Esophagus (tissue), 2 donors: ENCODE measurements around the gene CTDSP1. TPM values are rescaled to one million over a fixed set of nuclear protein-coding genes. Genes with fewer than 3 reads are reported as not detected.

Experiments
- H3K27ac ChIP-seq, 2 donors: one replicate each; pipeline ENCODE4 v1.5.1; 2013; ENCODE audit warnings: low read depth in 2 of 2, mild to moderate bottlenecking in 2 of 2, inconsistent platforms in 1 of 2, low read length in 1 of 2, moderate library complexity in 1 of 2
- H3K27me3 ChIP-seq, 2 donors: one replicate each; pipeline ENCODE4 v1.6.1; 2013; ENCODE audit warnings: low read length in 2 of 2, control low read depth in 1 of 2, mild to moderate bottlenecking in 1 of 2; ENCODE audit not compliant: insufficient read depth in 2 of 2, control insufficient read depth in 1 of 2
- H3K36me3 ChIP-seq, 2 donors: one replicate each; pipeline ENCODE4 v1.6.1; 2013; ENCODE audit warnings: low read length in 1 of 2; ENCODE audit not compliant: control insufficient read depth in 2 of 2, insufficient read depth in 2 of 2
- H3K4me1 ChIP-seq, 2 donors: one replicate each; pipeline ENCODE4 v1.6.1; 2013; ENCODE audit warnings: low read length in 1 of 2; ENCODE audit not compliant: control insufficient read depth in 2 of 2, insufficient read depth in 2 of 2
- H3K4me3 ChIP-seq, 2 donors: one replicate each; pipeline ENCODE4 v1.5.1; 2013; ENCODE audit warnings: low read length in 2 of 2, mild to moderate bottlenecking in 2 of 2, low read depth in 1 of 2, moderate library complexity in 1 of 2
- H3K9me3 ChIP-seq, 2 donors: one replicate each; pipeline ENCODE4 v1.6.1; 2013; ENCODE audit warnings: mild to moderate bottlenecking in 2 of 2, low read depth in 1 of 2, low read length in 1 of 2, moderate library complexity in 1 of 2; ENCODE audit not compliant: control insufficient read depth in 2 of 2, insufficient read depth in 1 of 2
- WGBS, 2 donors: extraction: QIAGEN DNeasy Blood & Tissue Kit; methylation state at CpG; one replicate each; pipeline ENCODE4 v1.1.7; 2013; 5-methylcytosine and 5-hydroxymethylcytosine counted together
- polyA plus RNA-seq, 2 donors: library from polyadenylated mRNA; stranded (reverse); fragments of 200-250 nt; gene quantifications; one replicate each; pipeline ENCODE4 v1.2.3, GENCODE V29; 2013
- donor health status: healthy with polysubstance abuse.
- donor health status: Bipolar disorder and iron deficiency.

CTDSP1 gene
- polyA plus RNA-seq, 2 donors: 59.1 to 76.9 TPM

DNA sequence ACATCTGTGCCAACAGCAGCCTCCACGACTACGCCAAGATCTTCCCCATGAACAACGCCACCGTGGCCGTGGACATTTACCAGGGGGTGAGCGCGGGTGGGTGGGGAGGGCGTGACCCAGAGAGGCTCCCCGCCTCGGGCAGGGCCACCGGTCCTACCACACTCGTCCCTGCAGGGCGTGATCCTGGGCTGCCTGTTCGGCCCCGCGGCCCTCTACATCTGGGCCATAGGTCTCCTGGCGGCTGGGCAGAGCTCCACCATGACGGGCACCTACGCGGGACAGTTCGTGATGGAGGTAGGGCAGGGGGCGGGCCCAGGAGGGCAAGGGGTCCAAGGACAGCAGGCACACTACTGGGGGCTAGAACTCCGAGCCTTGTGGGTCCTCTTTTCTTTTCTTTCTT is 8.5 kb upstream of the CTDSP1 start:
- peaks cover 0 to 10% of the 10 kb centered on the region in 2 donors for H3K4me1 ChIP-seq
- H3K36me3 ChIP-seq: no peaks in the 10 kb centered on the region
- no peaks in the 10 kb centered on the region for H3K27me3 ChIP-seq
- no peak overlapping the region for H3K4me3 ChIP-seq
- no peaks in the 10 kb centered on the region for H3K9me3 ChIP-seq
- WGBS, 2 donors: 90 to 92% methylated on average over 23 of the region's 23 CpGs
- no peak overlapping the region for H3K27ac ChIP-seq

DNA sequence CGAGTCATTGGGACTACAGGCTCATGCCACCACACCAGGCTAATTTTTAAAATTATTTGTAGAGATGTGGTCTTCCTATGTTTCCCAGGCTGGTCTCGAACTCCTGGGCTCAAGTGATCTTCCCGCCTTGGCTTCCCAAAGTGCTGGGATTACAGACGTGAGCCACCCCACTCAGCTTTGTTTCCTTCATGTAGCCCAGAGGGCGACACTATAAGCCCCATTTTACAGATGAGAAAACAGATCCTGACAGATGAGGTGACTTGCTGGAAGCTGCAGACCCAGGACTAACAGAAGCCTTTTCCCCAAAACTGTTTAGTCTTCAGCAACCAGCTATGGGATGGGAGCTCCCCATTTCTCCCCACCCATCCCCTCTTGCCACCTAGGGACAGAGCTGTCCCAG is 7.2 kb upstream of the CTDSP1 start:
- Histone ChIP-seq H3K27me3 (no peaks in the 10 kb centered on the region), H3K4me1 (peaks cover 0 to 9% of the 10 kb centered on the region in 2 donors), H3K27ac (no peak overlapping the region), H3K9me3 (no peaks in the 10 kb centered on the region), H3K36me3 (no peaks in the 10 kb centered on the region), H3K4me3 (no peak overlapping the region)
- 90 to 94% methylated on average over 5 of the region's 5 CpGs for WGBS, 2 donors

DNA sequence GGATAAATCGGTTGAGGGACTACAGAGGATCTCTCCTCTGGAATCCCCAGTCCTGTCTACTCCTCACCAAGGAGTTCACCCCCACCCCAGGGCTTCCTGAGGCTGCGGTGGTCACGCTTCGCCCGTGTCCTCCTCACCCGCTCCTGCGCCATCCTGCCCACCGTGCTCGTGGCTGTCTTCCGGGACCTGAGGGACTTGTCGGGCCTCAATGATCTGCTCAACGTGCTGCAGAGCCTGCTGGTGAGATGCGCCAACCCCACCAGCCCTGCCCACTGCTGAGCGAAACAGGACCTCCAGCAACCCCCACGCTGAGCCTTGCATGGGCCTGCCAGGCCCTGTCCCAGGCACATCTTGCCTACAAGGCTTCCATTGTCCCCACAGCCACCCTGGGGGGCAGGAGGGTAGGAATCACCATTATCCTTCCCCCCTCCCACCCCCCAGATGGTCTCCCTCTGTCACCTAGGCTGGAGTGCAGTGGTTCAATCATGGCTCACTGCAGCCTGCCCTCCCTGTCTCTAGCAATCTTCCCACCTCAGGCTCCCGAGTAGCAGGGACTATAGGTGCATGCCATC is 6.7 kb upstream of the CTDSP1 start:
- Histone ChIP-seq H3K27ac (no peak overlapping the region), H3K4me1 (peaks cover 0 to 5% of the 10 kb centered on the region in 2 donors), H3K27me3 (no peaks in the 10 kb centered on the region), H3K4me3 (no peak overlapping the region), H3K36me3 (no peaks in the 10 kb centered on the region), H3K9me3 (no peaks in the 10 kb centered on the region)
- 76 to 77% methylated on average over 16 of the region's 16 CpGs for WGBS, 2 donors

DNA sequence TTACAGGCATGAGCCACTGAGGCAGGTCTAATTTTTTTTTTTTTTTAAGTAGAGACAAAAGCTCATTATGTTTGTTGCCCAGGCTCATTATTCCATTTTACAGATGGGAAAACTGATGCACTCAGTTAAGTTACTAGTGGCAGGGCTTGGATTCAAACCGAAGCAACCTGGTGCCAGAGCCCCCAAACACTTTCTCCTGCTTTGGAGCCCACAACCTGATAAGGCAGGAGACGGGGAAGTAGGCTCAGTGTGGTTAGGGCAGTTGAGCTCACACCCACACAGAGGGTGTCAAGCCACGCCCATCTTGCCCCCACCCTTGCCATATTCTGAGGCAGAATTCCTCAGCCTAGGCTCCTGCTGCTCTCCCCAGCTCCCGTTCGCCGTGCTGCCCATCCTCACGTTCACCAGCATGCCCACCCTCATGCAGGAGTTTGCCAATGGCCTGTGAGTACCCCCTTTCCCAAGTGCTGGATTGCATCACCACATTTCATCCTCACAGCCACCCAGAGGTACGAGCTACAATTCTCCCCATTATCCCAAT is 5.8 kb upstream of the CTDSP1 start:
- Histone ChIP-seq H3K4me3 (no peak overlapping the region), H3K9me3 (no peaks in the 10 kb centered on the region), H3K27ac (no peak overlapping the region), H3K27me3 (no peaks in the 10 kb centered on the region), H3K4me1 (peaks cover 0 to 5% of the 10 kb centered on the region in 2 donors), H3K36me3 (no peaks in the 10 kb centered on the region)
- WGBS, 2 donors: 70 to 75% methylated on average over 8 of the region's 8 CpGs

DNA sequence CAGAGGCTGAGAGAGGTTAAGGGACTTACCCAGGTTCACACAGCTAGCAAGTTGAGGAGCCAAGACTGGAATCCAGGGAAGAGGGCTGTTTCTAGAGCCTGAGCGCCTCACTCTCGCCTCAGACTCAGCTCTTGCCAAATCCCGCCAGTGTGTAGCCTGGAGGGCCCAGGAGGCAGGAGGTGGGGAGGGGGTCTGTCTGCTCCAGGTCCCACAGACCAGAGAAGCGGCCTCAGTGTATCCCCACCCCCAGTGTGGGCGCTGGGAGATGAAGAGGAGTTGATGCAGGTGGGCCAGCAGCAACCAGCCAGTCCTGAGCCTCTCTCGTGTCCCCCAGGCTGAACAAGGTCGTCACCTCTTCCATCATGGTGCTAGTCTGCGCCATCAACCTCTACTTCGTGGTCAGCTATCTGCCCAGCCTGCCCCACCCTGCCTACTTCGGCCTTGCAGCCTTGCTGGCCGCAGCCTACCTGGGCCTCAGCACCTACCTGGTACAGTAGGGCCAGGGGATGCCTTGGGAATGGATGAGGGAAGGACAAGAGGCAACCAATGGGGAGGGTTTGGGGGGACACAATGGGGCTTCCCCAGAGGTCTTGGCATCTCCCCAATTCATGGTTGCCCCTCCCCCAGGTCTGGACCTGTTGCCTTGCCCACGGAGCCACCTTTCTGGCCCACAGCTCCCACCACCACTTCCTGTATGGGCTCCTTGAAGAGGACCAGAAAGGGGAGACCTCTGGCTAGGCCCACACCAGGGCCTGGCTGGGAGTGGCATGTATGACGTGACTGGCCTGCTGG is 5.2 kb upstream of the CTDSP1 start:
- H3K27ac ChIP-seq: no peak overlapping the region
- peaks cover 0 to 7% of the 10 kb centered on the region in 2 donors for H3K4me1 ChIP-seq
- H3K27me3 ChIP-seq: no peaks in the 10 kb centered on the region
- no peaks in the 10 kb centered on the region for H3K36me3 ChIP-seq
- H3K9me3 ChIP-seq: no peaks in the 10 kb centered on the region
- 83 to 91% methylated on average over 12 to 13 of the region's 13 CpGs for WGBS, 2 donors
- H3K4me3 ChIP-seq: no peak overlapping the region

DNA sequence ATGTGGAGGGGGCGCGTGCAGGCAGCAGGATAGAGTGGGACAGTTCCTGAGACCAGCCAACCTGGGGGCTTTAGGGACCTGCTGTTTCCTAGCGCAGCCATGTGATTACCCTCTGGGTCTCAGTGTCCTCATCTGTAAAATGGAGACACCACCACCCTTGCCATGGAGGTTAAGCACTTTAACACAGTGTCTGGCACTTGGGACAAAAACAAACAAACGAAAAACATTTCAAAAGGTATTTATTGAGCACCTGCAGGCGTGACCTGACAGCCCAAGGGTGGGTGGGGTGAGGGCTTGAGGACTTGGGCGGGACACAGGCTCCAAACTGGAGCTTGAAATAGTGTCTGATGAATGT is 4.6 kb upstream of the CTDSP1 start:
- Histone ChIP-seq H3K9me3 (no peaks in the 10 kb centered on the region), H3K4me3 (no peak overlapping the region), H3K27ac (no peak overlapping the region), H3K4me1 (peaks cover 0 to 7% of the 10 kb centered on the region in 2 donors), H3K36me3 (no peaks in the 10 kb centered on the region), H3K27me3 (no peaks in the 10 kb centered on the region)
- WGBS, 2 donors: 78 to 82% methylated on average over 6 of the region's 6 CpGs

DNA sequence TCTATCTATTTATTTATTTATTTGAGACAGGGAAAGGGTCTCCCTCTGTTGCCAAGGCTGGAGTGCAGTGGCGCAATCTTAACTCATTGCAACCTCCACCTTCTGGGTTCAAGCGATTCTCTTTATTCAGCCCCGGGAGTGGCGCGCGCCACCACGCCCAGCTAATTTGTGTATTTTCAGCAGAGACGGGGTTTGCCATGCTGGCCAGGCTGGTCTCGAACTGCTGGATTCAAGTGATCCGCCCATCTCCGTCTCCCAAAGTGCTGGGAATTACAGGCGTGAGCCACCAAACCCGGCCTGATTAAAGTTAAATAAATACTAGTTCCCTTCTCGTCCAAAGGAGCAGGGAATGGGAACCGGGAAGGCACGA is 4.2 kb upstream of the CTDSP1 start:
- no peaks in the 10 kb centered on the region for H3K27me3 ChIP-seq
- H3K4me3 ChIP-seq: peak overlapping the region in 1 of 2 donors; percentile 57
- no peaks in the 10 kb centered on the region for H3K9me3 ChIP-seq
- no peaks in the 10 kb centered on the region for H3K36me3 ChIP-seq
- peak overlapping the region; percentile 99 to 100 for H3K27ac ChIP-seq
- H3K4me1 ChIP-seq: peaks cover 0 to 7% of the 10 kb centered on the region in 2 donors
- WGBS, 2 donors: 19 to 27% methylated on average over 16 of the region's 16 CpGs

DNA sequence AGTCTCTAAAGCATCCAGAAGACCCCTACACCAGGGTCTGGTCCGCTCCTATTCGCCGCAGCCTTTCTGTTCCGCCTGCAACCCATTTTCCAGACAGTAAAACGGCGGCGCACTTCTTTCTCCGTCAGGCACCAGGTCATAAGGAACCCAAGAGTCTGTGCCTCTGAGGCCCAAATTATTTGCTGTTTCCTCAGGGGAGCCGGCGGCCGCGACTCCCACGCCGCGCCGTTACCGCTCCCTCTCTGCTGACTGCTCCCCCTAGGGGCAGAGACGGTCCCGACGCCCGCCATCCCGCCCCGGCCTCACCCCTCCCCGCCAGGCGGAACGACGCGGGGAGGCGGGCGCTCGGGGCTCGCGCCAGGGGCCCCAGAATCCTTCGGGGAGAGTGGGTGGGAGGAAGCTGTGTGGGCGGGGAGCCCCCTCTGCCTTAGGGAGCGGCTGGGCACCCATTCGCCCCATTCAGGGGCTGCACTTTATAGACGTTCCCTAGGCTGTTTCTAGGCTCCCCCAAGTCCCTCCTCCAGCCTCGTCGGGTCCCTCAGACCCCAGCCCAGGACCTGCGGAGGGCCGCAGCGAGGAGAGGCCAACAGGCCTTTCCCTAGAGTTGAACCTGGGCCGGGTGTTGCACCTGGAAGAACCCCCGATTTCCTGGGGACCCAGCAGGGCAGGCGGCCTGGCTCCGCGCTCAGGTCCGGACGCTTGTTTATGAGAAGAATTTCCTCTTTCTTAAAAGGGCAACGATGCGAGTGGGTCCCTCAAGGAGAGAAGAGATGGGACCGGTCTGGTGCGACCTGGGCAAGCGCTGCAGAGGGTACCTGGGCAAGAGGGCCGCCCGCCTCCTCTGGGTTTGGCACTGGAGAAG is 3.6 kb upstream of the CTDSP1 start:
- 1% methylated on average over 56 to 57 of the region's 57 CpGs for WGBS, 2 donors
- Histone ChIP-seq H3K4me3 (peak overlapping the region; percentile 57 to 88), H3K27me3 (no peaks in the 10 kb centered on the region), H3K4me1 (peaks cover 0 to 9% of the 10 kb centered on the region in 2 donors), H3K27ac (peak overlapping the region; percentile 99 to 100), H3K36me3 (peaks cover 0 to 2% of the 10 kb centered on the region in 2 donors), H3K9me3 (no peaks in the 10 kb centered on the region)

DNA sequence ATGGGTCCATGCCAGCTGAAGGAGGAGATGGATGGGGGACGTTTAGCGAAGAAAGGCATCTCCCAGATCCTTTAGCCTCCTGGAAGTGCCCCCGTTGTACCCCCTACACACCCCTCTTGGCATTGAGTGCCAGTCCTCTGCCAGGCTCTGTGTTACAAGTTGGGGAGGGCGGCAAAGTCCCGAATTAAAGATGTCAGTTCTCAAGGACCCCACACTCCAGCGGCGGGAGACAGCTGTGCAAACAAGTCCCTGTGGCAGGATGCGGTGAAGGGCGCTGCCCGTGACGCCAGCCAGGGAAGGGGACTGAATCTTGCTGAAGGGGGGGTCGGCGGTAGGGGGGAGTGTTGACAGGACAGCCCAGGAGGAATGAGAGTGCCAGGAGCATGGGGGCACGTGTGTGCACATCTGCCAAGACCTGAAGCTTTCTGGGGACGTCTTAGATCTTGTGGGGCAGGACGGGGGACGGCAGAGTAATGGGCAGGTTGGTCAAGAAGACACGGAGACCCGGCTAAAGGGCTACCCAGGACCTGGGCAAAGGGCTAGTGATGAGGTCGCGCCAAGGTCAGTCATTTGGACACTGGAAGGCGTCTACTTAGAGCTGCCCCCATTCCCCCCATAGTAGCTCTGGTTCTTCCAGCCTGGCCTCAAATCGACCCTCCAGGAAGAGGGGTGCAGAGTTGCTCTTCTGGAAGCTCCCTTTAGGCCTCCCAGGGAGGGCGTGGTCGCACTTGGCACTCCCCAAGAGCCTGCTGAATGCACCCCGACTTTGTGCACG is 2.8 kb upstream of the CTDSP1 start:
- peaks cover 0 to 17% of the 10 kb centered on the region in 2 donors for H3K4me1 ChIP-seq
- WGBS, 2 donors: 1% methylated on average over 27 of the region's 27 CpGs
- H3K27me3 ChIP-seq: no peaks in the 10 kb centered on the region
- no peaks in the 10 kb centered on the region for H3K9me3 ChIP-seq
- peak overlapping the region; percentile 57 to 88 for H3K4me3 ChIP-seq
- peaks cover 0 to 10% of the 10 kb centered on the region in 2 donors for H3K36me3 ChIP-seq
- peak overlapping the region; percentile 99 to 100 for H3K27ac ChIP-seq
